ENCODE measurements around the gene EEIG2.

EEIG2 gene

DNA sequence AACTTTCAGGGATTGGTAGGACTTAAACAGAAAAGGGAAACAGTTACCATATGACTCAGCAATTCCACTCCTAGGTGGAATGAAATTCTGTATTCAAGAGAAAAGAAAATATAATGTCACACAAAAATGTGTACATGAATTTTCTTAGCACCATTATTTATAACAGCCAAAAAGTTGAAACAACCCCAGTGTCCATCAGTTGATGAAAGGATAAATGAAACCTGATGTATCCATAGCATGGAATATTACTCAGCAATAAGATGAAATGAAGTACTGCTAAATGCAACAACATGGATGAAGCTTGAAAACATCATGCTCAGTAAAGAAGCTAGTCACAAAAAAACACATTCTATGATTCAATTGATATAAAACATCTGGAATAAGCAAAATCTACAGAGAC lies 15.5 kb downstream of the EEIG2 start:
- Histone ChIP-seq H4K20me1 (ENCODE audit: insufficient read depth, low read length) (no peaks in the 10 kb centered on the region), H3K9ac (ENCODE audit: low read length) (no peak overlapping the region), H3F3A (ENCODE audit: insufficient read depth, low read length) (no peaks in the 10 kb centered on the region), H3K79me2 (ENCODE audit: low read length) (no peaks in the 10 kb centered on the region), H3K4me1 (ENCODE audit: low read length) (peaks cover 2% of the 10 kb centered on the region), H3K9me2 (replicated peaks; ENCODE audit: insufficient read depth, low read length) (no peaks in the 10 kb centered on the region), H3K36me3 (replicated peaks; ENCODE audit: insufficient read depth, low read length) (no peaks in the 10 kb centered on the region), H3K4me3 (ENCODE audit: low read length) (no peak overlapping the region), H3K27ac (ENCODE audit: low read length) (no peak overlapping the region), H2AFZ (ENCODE audit: low read length) (no peak overlapping the region), H3K9me3 (replicated peaks; ENCODE audit: insufficient read depth, low read length) (no peaks in the 10 kb centered on the region), H3K4me2 (ENCODE audit: low read depth, low read length) (no peak overlapping the region), H3K27me3 (replicated peaks; ENCODE audit: insufficient read depth, low read length) (no peaks in the 10 kb centered on the region)
- TF ChIP-seq CTCF (IDR thresholded peaks at IDR 0.05; ENCODE audit: low read length) = no peak
- TF ChIP-seq EZH2 (optimal IDR thresholded peaks at IDR 0.05; ENCODE audit: low read depth, low read length) = no peak
- TF ChIP-seq EZH2phosphoT487 (IDR thresholded peaks at IDR 0.05; ENCODE audit: low read length) = no peak
- no peak for DNase-seq

DNA sequence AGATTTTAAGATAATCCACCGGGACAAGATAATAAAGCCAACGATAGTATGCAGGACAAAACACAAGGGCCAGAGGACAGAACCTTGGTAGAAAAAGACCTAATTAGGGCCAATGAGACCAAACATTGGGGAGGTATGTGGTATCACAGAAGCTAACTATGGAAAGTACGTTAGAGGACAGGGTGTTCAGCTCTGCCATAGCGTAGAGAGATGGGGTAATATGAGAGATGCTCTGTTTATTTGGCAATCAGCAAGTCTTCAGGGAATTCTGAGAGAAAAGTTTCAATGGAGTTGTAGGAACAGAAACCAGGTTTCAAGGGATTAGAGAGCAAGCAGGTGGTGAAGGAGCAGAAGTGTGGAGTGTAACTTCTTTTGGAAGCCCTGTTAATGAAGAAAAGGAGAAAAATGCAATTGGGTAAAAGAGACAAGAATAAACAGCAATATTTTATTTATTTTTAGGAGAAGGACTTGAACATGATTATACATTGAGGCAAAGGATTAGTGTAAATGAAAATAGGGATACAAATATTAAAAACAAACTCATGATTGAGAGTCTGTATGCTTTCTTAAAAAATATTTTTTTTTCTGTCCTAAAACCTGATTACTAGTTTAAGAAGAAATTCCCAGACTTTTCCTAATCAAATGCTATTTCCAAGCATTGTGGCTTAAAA lies 24.0 kb downstream of the EEIG2 start:
- no peak overlapping the region for H3K27ac ChIP-seq (ENCODE audit: low read length)
- H3K9ac ChIP-seq (ENCODE audit: low read length) = no peak overlapping the region
- H3K9me2 ChIP-seq (replicated peaks; ENCODE audit: insufficient read depth, low read length) = no peaks in the 10 kb centered on the region
- H3K4me1 ChIP-seq (ENCODE audit: low read length) = no peaks in the 10 kb centered on the region
- no peak overlapping the region for H2AFZ ChIP-seq (ENCODE audit: low read length)
- H3K36me3 ChIP-seq (replicated peaks; ENCODE audit: insufficient read depth, low read length) = no peaks in the 10 kb centered on the region
- no peaks in the 10 kb centered on the region for H3F3A ChIP-seq (ENCODE audit: insufficient read depth, low read length)
- no peaks in the 10 kb centered on the region for H3K9me3 ChIP-seq (replicated peaks; ENCODE audit: insufficient read depth, low read length)
- H4K20me1 ChIP-seq (ENCODE audit: insufficient read depth, low read length) = no peaks in the 10 kb centered on the region
- H3K4me2 ChIP-seq (ENCODE audit: low read depth, low read length) = no peak overlapping the region
- no peaks in the 10 kb centered on the region for H3K79me2 ChIP-seq (ENCODE audit: low read length)
- no peak for DNase-seq
- H3K4me3 ChIP-seq (ENCODE audit: low read length) = no peak overlapping the region
- H3K27me3 ChIP-seq (replicated peaks; ENCODE audit: insufficient read depth, low read length) = no peaks in the 10 kb centered on the region
- no peak for TF ChIP-seq EZH2 (optimal IDR thresholded peaks at IDR 0.05; ENCODE audit: low read depth, low read length)
- no peak for TF ChIP-seq CTCF (IDR thresholded peaks at IDR 0.05; ENCODE audit: low read length)
- TF ChIP-seq EZH2phosphoT487 (IDR thresholded peaks at IDR 0.05; ENCODE audit: low read length) = no peak

- DNase-seq = no peak
- H3K4me2 ChIP-seq (ENCODE audit: low read depth, low read length) = no peak overlapping the region
- H3K27ac ChIP-seq (ENCODE audit: low read length) = no peak overlapping the region
- H4K20me1 ChIP-seq (ENCODE audit: insufficient read depth, low read length) = no peaks in the 10 kb centered on the region
- no peaks in the 10 kb centered on the region for H3K4me1 ChIP-seq (ENCODE audit: low read length)
- no peak for TF ChIP-seq CTCF (IDR thresholded peaks at IDR 0.05; ENCODE audit: low read length)
- no peak for TF ChIP-seq EZH2 (optimal IDR thresholded peaks at IDR 0.05; ENCODE audit: low read depth, low read length)
- TF ChIP-seq EZH2phosphoT487 (IDR thresholded peaks at IDR 0.05; ENCODE audit: low read length) = no peak
- H3K27me3 ChIP-seq (replicated peaks; ENCODE audit: insufficient read depth, low read length) = no peaks in the 10 kb centered on the region
- no peaks in the 10 kb centered on the region for H3K79me2 ChIP-seq (ENCODE audit: low read length)
- H3K9me2 ChIP-seq (replicated peaks; ENCODE audit: insufficient read depth, low read length) = no peaks in the 10 kb centered on the region
- H3K4me3 ChIP-seq (ENCODE audit: low read length) = no peak overlapping the region
- no peaks in the 10 kb centered on the region for H3K36me3 ChIP-seq (replicated peaks; ENCODE audit: insufficient read depth, low read length)
- H2AFZ ChIP-seq (ENCODE audit: low read length) = no peak overlapping the region
- H3K9me3 ChIP-seq (replicated peaks; ENCODE audit: insufficient read depth, low read length) = no peaks in the 10 kb centered on the region
- no peaks in the 10 kb centered on the region for H3F3A ChIP-seq (ENCODE audit: insufficient read depth, low read length)
- no peak overlapping the region for H3K9ac ChIP-seq (ENCODE audit: low read length)
These were observed 24.5 kb downstream of the EEIG2 start for GRCh38 chr1:108584428-108584856.

Data from MM.1S (cell line).